GM23248 (cell line): ENCODE results near the gene PSMG4. TPM values are rescaled to one million over a fixed set of nuclear protein-coding genes. Genes with fewer than 3 reads are reported as not detected.

ENCODE experiments used
- DNase-seq: peaks from one replicate; pipeline ENCODE4 v3.0.0-alpha.2; 2015
- H2AFZ ChIP-seq: fragments of 200-600 bp; sonication (generic); 2 replicates; pipeline ENCODE4 v1.6.1; 2016; ENCODE audit warnings: antibody characterized with exemption
- H3F3A ChIP-seq: fragments of 200-600 bp; sonication (generic); 2 replicates; pipeline ENCODE4 v1.6.1; 2016; ENCODE audit warnings: mild to moderate bottlenecking, antibody characterized with exemption, mixed run types; ENCODE audit not compliant: insufficient read depth
- H3K27ac ChIP-seq: fragments of 200-600 bp; sonication (generic); 2 replicates; pipeline ENCODE4 v1.5.1; 2016; ENCODE audit warnings: mild to moderate bottlenecking
- H3K27me3 ChIP-seq: fragments of 200-600 bp; sonication (generic); replicated peaks from 2 replicates; pipeline ENCODE4 v1.6.1; 2016; ENCODE audit warnings: mild to moderate bottlenecking; ENCODE audit not compliant: insufficient read depth
- H3K36me3 ChIP-seq: fragments of 200-600 bp; sonication (generic); 2 replicates; pipeline ENCODE4 v1.6.1; 2016; ENCODE audit warnings: low read depth, mild to moderate bottlenecking
- H3K4me1 ChIP-seq: fragments of 200-600 bp; sonication (generic); 2 replicates; pipeline ENCODE4 v1.6.1; 2016; ENCODE audit warnings: mild to moderate bottlenecking; ENCODE audit not compliant: insufficient read depth
- H3K4me2 ChIP-seq: fragments of 200-600 bp; sonication (generic); one replicate; pipeline ENCODE4 v1.6.1; 2016; ENCODE audit warnings: mild to moderate bottlenecking; ENCODE audit not compliant: unreplicated experiment
- H3K4me3 ChIP-seq: fragments of 200-600 bp; sonication (generic); 2 replicates; pipeline ENCODE4 v1.5.1; 2016; ENCODE audit warnings: mild to moderate bottlenecking
- H3K79me2 ChIP-seq: fragments of 200-600 bp; sonication (generic); 2 replicates; pipeline ENCODE4 v1.6.1; 2016; ENCODE audit warnings: mild to moderate bottlenecking; ENCODE audit not compliant: insufficient read depth
- H3K9ac ChIP-seq: fragments of 200-600 bp; sonication (generic); 2 replicates; pipeline ENCODE4 v1.6.1; 2016; ENCODE audit warnings: mild to moderate bottlenecking
- H3K9me2 ChIP-seq: fragments of 200-600 bp; sonication (generic); 2 replicates; pipeline ENCODE4 v1.6.1; 2016; ENCODE audit warnings: mixed run types, mild to moderate bottlenecking, moderate library complexity; ENCODE audit not compliant: insufficient read depth
- H3K9me3 ChIP-seq: fragments of 200-600 bp; sonication (generic); one replicate; pipeline ENCODE4 v1.6.1; 2017; ENCODE audit warnings: low read depth
- H4K20me1 ChIP-seq: fragments of 200-600 bp; sonication (generic); 2 replicates; pipeline ENCODE4 v1.6.0; 2016; ENCODE audit not compliant: insufficient read depth
- EZH2 ChIP-seq: fragments of 200-600 bp; sonication (generic); IDR thresholded peaks from 2 replicates; pipeline ENCODE4 v1.6.1; 2018; ENCODE audit warnings: antibody characterized with exemption, mild to moderate bottlenecking; ENCODE audit not compliant: insufficient read depth, poor library complexity, severe bottlenecking
- EZH2phosphoT487 ChIP-seq: fragments of 200-600 bp; sonication (generic); IDR thresholded peaks from 2 replicates; pipeline ENCODE4 v1.6.1; 2018; ENCODE audit warnings: antibody characterized with exemption, moderate library complexity, mild to moderate bottlenecking, low read depth; ENCODE audit not compliant: insufficient read depth
- WGBS, 2 experiments: methylation state at CpG; one replicate each; pipeline ENCODE4 v1.1.6; 2015 to 2017; ENCODE audit warnings: low lambda C conversion rate in 2 of 2, low coverage in 1 of 2; ENCODE audit errors: missing lambda C conversion rate in 2 of 2; 5-methylcytosine and 5-hydroxymethylcytosine counted together
- in situ Hi-C: fragments of 300-500 bp; cut with MboI; formaldehyde crosslinking; loops from 2 replicates; pipeline ENCODE4 v1.15.0; 2020
- polyA plus RNA-seq: library from polyadenylated mRNA; unstranded; fragments of >200 nt; fragmentation: Nextera tagmentation; extraction: Ambion mirVana; gene quantifications from 2 replicates; pipeline ENCODE4 v1.2.1, GENCODE V29; 2016
- total RNA-seq: library from RNA; depleted of rRNA; stranded (reverse); fragments of >200 nt; shearing (Covaris generic); gene quantifications from 2 replicates; pipeline ENCODE4 v1.2.3, GENCODE V29; 2014

PSMG4 gene
- total and polyA plus RNA-seq, 2 experiments from 2014 or later, result 20.0 to 46.9 TPM

DNA sequence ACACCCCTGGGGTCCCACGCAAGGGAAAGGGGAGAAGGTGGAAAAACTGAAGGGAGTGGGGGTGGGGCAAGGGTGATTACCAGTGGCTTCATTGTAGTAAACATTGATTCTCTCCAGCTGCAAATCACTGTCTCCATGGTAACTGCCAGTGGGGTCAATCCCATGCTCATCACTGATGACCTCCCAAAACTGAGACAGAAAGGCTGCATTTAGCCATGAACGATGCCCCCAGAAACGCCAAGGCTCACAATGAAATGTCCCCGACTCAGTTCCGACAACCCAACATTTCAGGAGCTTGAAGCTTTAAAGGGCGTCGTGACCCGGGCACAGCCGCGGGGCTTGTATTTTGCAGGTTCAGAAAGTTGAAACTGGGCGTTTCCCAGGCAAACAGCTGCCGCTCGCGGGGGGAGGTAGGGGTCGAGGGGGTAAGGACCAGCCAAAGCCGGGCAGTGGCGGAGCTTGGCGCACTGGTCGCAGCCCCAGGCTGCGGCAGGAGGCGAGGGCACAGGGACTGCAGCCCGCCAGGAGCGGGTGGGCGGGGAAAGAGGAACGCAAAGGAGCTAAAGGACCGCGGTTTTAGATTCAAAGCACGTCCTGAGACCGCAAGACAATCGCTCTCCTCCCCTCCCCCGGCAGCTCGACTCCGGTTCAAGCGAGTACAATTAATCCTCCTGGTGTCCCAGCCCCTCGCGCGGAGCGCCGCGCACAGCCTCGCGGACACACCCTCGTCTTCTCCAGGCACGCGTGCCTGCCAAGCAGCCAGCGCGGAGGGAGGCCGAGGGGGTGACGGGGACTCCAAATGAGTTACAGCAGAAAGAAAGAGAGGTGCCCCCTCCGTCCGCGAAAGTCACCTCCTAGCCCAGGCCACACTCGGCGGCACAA, 32.0 kb upstream of the PSMG4 start:
- no peaks in the 10 kb centered on the region for H3K9me3 ChIP-seq
- peak overlapping the region; percentile 73 for H3K4me2 ChIP-seq
- peak overlapping the region; percentile 64 for H3K4me3 ChIP-seq
- H3K27me3 ChIP-seq, result peaks cover 34% of the 10 kb centered on the region
- H3K9ac ChIP-seq, result peak overlapping the region; percentile 53
- H3F3A ChIP-seq, result no peaks in the 10 kb centered on the region
- H3K9me2 ChIP-seq, result no peaks in the 10 kb centered on the region
- no peaks in the 10 kb centered on the region for H3K36me3 ChIP-seq
- TF ChIP-seq EZH2, result peak; percentile 84
- TF ChIP-seq EZH2phosphoT487, result no peak
- no peaks in the 10 kb centered on the region for H4K20me1 ChIP-seq
- H3K27ac ChIP-seq, result no peak overlapping the region
- 8 to 9% methylated on average over 50 to 51 of the region's 54 CpGs for WGBS, 2 experiments
- in situ Hi-C loops, result no loop called here
- no peaks in the 10 kb centered on the region for H3K79me2 ChIP-seq
- peak; percentile 59 for DNase-seq
- H2AFZ ChIP-seq, result peak overlapping the region; percentile 72
- no peaks in the 10 kb centered on the region for H3K4me1 ChIP-seq

- Histone ChIP-seq H3K9me3 (no peaks in the 10 kb centered on the region), H3F3A (no peaks in the 10 kb centered on the region), H3K27ac (no peak within 1 kb of the TSS), H3K4me3 (peak within 1 kb of the TSS; percentile 64), H3K27me3 (peaks cover 40% of the 10 kb centered on the region), H2AFZ (peak within 1 kb of the TSS; percentile 72), H3K9ac (peak within 1 kb of the TSS; percentile 53), H3K4me2 (peak within 1 kb of the TSS; percentile 73), H3K79me2 (no peaks in the 10 kb centered on the region), H3K9me2 (no peaks in the 10 kb centered on the region), H3K4me1 (no peaks in the 10 kb centered on the region), H3K36me3 (no peaks in the 10 kb centered on the region), H4K20me1 (no peaks in the 10 kb centered on the region)
- in situ Hi-C loops, result no loop called here
- peak; percentile 68 for DNase-seq
- 0 out of 2 replicates have a peak, but pooled peaks have one; percentile 35 for TF ChIP-seq EZH2phosphoT487
- TF ChIP-seq EZH2, result peak; percentile 81
- WGBS, 2 experiments, result 2% methylated on average over 46 to 56 of the region's 66 CpGs
Measured at GRCh38 chr6:3227363-3228045, 31.2 kb upstream of the PSMG4 start, which contains the start of gene TUBB2B. TUBB2B (minus strand) TSS chr6:3227653; CDS start chr6:3227543, 110 bp downstream.

DNA sequence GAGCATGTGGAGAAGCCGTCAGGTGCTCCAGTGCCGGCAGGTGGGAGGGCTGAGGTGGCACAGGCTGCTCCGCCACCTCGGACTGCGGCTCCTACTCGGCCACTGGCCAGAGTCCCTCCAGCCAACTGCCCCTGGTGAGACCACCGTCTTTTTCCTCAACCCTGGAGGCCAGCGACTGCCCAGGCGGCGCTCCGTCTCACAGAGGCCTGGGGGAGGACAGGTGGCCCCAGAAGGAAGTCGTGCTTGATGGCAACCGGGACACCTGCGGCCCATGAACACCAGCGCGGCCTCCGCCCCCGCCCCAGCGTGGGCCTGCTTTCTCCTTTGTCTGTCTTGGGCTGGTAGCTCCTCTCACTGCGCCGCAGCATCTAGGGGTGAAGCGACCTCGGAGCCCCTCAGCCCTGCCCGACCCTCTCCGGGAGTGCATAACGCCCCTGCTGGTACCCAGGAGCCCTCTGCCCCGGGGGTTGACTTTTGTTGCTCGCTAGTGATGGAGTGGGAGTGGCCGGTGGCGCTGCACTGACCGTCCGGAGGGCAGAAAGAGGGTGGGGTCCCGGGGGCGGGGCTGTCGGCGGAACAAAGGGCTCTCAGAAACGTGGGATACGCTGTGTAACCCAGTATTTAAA, 30.6 kb upstream of the PSMG4 start:
- H4K20me1 ChIP-seq, result no peaks in the 10 kb centered on the region
- H3K36me3 ChIP-seq, result no peaks in the 10 kb centered on the region
- 12 to 20% methylated on average over 20 to 36 of the region's 38 CpGs for WGBS, 2 experiments
- in situ Hi-C loops, result no loop called here
- peak overlapping the region; percentile 72; the same call in 1 of the 2 replicates for H2AFZ ChIP-seq
- no peak overlapping the region for H3K27ac ChIP-seq
- TF ChIP-seq EZH2phosphoT487 (no peak), EZH2 (no peak)
- no peak for DNase-seq
- no peaks in the 10 kb centered on the region for H3K4me1 ChIP-seq
- no peaks in the 10 kb centered on the region for H3K79me2 ChIP-seq
- no peak overlapping the region for H3K9ac ChIP-seq
- no peaks in the 10 kb centered on the region for H3F3A ChIP-seq
- no peaks in the 10 kb centered on the region for H3K9me3 ChIP-seq
- peaks cover 45% of the 10 kb centered on the region for H3K27me3 ChIP-seq
- H3K4me2 ChIP-seq, result peak overlapping the region; percentile 73
- H3K4me3 ChIP-seq, result peak overlapping the region; percentile 64; the same call in 1 of the 2 replicates
- H3K9me2 ChIP-seq, result no peaks in the 10 kb centered on the region
